ENCODE data around the gene NIT1. TPM values are rescaled to one million over a fixed set of nuclear protein-coding genes. Genes with fewer than 3 reads are reported as not detected.
A peak's percentile ranks its signal among the peaks of the same experiment; 100 is the strongest.

The NIT1 gene
- total and polyA plus RNA-seq, 10 of the 15 experiments (the other 5 are each of a cell fraction or from before 2014, with no cell fraction given), result 19.2 to 54.4 (median 28.3) TPM

DNA sequence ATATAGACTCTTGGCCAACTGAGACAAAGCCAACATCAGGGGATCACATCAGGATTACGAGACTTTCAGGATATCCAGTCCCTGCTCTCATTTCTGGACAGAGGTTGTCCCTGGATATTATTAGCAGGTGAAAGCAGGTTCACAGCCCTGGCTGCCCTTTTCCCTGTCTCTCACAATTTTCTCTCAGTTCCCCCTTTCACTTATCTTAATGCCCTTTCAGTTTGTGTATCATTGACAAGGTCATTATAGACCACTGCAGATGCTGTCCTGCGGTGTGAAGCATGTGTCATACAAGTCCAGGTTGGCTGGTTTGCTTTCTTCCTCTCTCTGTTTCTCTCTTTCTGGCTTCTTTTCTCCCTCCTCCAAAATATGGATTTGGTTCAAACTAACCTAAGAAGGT, 21.9 kb upstream of the NIT1 start (continued):
- TF ChIP-seq, protein P1, sequence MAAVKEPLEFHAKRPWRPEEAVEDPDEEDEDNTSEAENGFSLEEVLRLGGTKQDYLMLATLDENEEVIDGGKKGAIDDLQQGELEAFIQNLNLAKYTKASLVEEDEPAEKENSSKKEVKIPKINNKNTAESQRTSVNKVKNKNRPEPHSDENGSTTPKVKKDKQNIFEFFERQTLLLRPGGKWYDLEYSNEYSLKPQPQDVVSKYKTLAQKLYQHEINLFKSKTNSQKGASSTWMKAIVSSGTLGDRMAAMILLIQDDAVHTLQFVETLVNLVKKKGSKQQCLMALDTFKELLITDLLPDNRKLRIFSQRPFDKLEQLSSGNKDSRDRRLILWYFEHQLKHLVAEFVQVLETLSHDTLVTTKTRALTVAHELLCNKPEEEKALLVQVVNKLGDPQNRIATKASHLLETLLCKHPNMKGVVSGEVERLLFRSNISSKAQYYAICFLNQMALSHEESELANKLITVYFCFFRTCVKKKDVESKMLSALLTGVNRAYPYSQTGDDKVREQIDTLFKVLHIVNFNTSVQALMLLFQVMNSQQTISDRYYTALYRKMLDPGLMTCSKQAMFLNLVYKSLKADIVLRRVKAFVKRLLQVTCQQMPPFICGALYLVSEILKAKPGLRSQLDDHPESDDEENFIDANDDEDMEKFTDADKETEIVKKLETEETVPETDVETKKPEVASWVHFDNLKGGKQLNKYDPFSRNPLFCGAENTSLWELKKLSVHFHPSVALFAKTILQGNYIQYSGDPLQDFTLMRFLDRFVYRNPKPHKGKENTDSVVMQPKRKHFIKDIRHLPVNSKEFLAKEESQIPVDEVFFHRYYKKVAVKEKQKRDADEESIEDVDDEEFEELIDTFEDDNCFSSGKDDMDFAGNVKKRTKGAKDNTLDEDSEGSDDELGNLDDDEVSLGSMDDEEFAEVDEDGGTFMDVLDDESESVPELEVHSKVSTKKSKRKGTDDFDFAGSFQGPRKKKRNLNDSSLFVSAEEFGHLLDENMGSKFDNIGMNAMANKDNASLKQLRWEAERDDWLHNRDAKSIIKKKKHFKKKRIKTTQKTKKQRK (IDR thresholded peaks at IDR 0.05; ENCODE audit: low read depth, low read length), result no peak
- TF ChIP-seq, protein P2, sequence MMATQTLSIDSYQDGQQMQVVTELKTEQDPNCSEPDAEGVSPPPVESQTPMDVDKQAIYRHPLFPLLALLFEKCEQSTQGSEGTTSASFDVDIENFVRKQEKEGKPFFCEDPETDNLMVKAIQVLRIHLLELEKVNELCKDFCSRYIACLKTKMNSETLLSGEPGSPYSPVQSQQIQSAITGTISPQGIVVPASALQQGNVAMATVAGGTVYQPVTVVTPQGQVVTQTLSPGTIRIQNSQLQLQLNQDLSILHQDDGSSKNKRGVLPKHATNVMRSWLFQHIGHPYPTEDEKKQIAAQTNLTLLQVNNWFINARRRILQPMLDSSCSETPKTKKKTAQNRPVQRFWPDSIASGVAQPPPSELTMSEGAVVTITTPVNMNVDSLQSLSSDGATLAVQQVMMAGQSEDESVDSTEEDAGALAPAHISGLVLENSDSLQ (IDR thresholded peaks at IDR 0.05), result peak; percentile 75
- no peak for TF ChIP-seq EGR1 (IDR thresholded peaks at IDR 0.05; ENCODE audit: borderline replicate concordance in 1 of 2, low read depth in 2 of 2, low read length in 2 of 2)
- no peak for TF ChIP-seq ZNF274 (IDR thresholded peaks at IDR 0.05; ENCODE audit: insufficient read depth, insufficient read length)
- TF ChIP-seq, protein P3, sequence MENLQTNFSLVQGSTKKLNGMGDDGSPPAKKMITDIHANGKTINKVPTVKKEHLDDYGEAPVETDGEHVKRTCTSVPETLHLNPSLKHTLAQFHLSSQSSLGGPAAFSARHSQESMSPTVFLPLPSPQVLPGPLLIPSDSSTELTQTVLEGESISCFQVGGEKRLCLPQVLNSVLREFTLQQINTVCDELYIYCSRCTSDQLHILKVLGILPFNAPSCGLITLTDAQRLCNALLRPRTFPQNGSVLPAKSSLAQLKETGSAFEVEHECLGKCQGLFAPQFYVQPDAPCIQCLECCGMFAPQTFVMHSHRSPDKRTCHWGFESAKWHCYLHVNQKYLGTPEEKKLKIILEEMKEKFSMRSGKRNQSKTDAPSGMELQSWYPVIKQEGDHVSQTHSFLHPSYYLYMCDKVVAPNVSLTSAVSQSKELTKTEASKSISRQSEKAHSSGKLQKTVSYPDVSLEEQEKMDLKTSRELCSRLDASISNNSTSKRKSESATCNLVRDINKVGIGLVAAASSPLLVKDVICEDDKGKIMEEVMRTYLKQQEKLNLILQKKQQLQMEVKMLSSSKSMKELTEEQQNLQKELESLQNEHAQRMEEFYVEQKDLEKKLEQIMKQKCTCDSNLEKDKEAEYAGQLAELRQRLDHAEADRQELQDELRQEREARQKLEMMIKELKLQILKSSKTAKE (IDR thresholded peaks at IDR 0.05; ENCODE audit: low read depth, poor library complexity, severe bottlenecking), result peak; percentile 99
- no peak for TF ChIP-seq RB1 (IDR thresholded peaks at IDR 0.05; ENCODE audit: borderline replicate concordance)
- TF ChIP-seq, protein P4, sequence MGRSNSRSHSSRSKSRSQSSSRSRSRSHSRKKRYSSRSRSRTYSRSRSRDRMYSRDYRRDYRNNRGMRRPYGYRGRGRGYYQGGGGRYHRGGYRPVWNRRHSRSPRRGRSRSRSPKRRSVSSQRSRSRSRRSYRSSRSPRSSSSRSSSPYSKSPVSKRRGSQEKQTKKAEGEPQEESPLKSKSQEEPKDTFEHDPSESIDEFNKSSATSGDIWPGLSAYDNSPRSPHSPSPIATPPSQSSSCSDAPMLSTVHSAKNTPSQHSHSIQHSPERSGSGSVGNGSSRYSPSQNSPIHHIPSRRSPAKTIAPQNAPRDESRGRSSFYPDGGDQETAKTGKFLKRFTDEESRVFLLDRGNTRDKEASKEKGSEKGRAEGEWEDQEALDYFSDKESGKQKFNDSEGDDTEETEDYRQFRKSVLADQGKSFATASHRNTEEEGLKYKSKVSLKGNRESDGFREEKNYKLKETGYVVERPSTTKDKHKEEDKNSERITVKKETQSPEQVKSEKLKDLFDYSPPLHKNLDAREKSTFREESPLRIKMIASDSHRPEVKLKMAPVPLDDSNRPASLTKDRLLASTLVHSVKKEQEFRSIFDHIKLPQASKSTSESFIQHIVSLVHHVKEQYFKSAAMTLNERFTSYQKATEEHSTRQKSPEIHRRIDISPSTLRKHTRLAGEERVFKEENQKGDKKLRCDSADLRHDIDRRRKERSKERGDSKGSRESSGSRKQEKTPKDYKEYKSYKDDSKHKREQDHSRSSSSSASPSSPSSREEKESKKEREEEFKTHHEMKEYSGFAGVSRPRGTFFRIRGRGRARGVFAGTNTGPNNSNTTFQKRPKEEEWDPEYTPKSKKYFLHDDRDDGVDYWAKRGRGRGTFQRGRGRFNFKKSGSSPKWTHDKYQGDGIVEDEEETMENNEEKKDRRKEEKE (IDR thresholded peaks at IDR 0.05), result no peak
- peak; percentile 11 for TF ChIP-seq SP1 (IDR thresholded peaks at IDR 0.05; ENCODE audit: low read depth, low read length)
- TF ChIP-seq PAX5 (IDR thresholded peaks at IDR 0.05; ENCODE audit: borderline replicate concordance, low read depth, low read length), result no peak; the same call in 1 of the 2 replicates
- no peak for TF ChIP-seq NR2C1 (IDR thresholded peaks at IDR 0.05)
- TF ChIP-seq E2F8 (IDR thresholded peaks at IDR 0.05; ENCODE audit: low read depth, partially characterized antibody), result no peak

Measured in GM12878 (cell line).